HEK293T (cell line): Measurements from ENCODE around the gene C1orf174.

Experiments
- BHLHE40 ChIP-seq: fragments of 450-650 bp; IDR thresholded peaks from 2 replicates; pipeline ENCODE4 v1.6.1; 2016; ENCODE audit warnings: mild to moderate bottlenecking, moderate library complexity, borderline replicate concordance
- FOXK2 ChIP-seq: fragments of 450-650 bp; IDR thresholded peaks from 2 replicates; pipeline ENCODE4 v1.6.1; 2016; ENCODE audit warnings: mild to moderate bottlenecking
- FOXM1 ChIP-seq: fragments of 450-650 bp; IDR thresholded peaks from 2 replicates; pipeline ENCODE4 v1.6.1; 2017; ENCODE audit warnings: mild to moderate bottlenecking, borderline replicate concordance
- L3MBTL2 ChIP-seq: fragments of 450-650 bp; conservative IDR thresholded peaks from 2 replicates; pipeline ENCODE4 v1.6.1; 2016; ENCODE audit warnings: mild to moderate bottlenecking
- SP1 ChIP-seq: fragments of 450-650 bp; IDR thresholded peaks from 2 replicates; pipeline ENCODE4 v1.6.1; 2017
- SUZ12 ChIP-seq: fragments of 450-650 bp; IDR thresholded peaks from 2 replicates; pipeline ENCODE4 v1.6.1; 2016; ENCODE audit warnings: mild to moderate bottlenecking
- TARDBP ChIP-seq: fragments of 450-650 bp; IDR thresholded peaks from 2 replicates; pipeline ENCODE4 v1.6.1; 2016

GRCh38 chr1:3942416-3943122, 42.5 kb upstream of the C1orf174 start:
- TF ChIP-seq FOXK2 (no peak), SUZ12 (no peak), FOXM1 (no peak), SP1 (no peak), TARDBP (no peak), L3MBTL2 (no peak), BHLHE40 (no peak)
